ENCODE results near the gene ACSL1. TPM values are rescaled to one million over a fixed set of nuclear protein-coding genes. Genes with fewer than 3 reads are reported as not detected.

The ACSL1 gene
- total RNA-seq, 2 experiments from 2014 or later = 17.1 to 17.2 TPM

GRCh38 chr4:184810720-184811119 lies 15.0 kb downstream of the ACSL1 start:
- ATAC-seq = no peak
- no peaks in the 10 kb centered on the region for H3K27me3 Mint-ChIP-seq
- intact Hi-C loops (cut with DNase I, micrococcal nuclease) = no loop called here
- peaks cover 21% of the 10 kb centered on the region for H3K4me1 Mint-ChIP-seq
- no peak for DNase-seq
- CTCF ChIA-PET = interaction anchor here (0.8 kb wide), 1 partner anchor 159 kb away, joined by 3 read pairs; no protein-coding TSS in a partner anchor
- peaks cover 2% of the 10 kb centered on the region for H3K36me3 Mint-ChIP-seq (ENCODE audit: low read depth)
- no peak overlapping the region for H3K27ac Mint-ChIP-seq
- H3K9me3 Mint-ChIP-seq (ENCODE audit: low read depth) = no peaks in the 10 kb centered on the region
- POLR2A ChIA-PET = no interaction called here
- H3K4me3 Mint-ChIP-seq = no peak overlapping the region

GRCh38 chr4:184808713-184809050 lies 17.1 kb downstream of the ACSL1 start:
- peaks cover 14% of the 10 kb centered on the region for H3K4me1 Mint-ChIP-seq
- no peaks in the 10 kb centered on the region for H3K27me3 Mint-ChIP-seq
- no peak overlapping the region for H3K4me3 Mint-ChIP-seq
- ChIA-PET CTCF (no interaction called here), POLR2A (interaction anchor here (0.7 kb wide), 1 partner anchor 8 kb away, joined by 4 read pairs; no protein-coding TSS in a partner anchor)
- H3K9me3 Mint-ChIP-seq (ENCODE audit: low read depth) = no peaks in the 10 kb centered on the region
- intact Hi-C loops (cut with DNase I, micrococcal nuclease) = no loop called here
- ATAC-seq (no peak), DNase-seq (no peak)
- no peak overlapping the region for H3K27ac Mint-ChIP-seq
- peaks cover 2% of the 10 kb centered on the region for H3K36me3 Mint-ChIP-seq (ENCODE audit: low read depth)

- no peaks in the 10 kb centered on the region for H3K27me3 Mint-ChIP-seq
- DNase-seq = no peak
- no peak overlapping the region for H3K4me3 Mint-ChIP-seq
- peaks cover 2% of the 10 kb centered on the region for H3K36me3 Mint-ChIP-seq (ENCODE audit: low read depth)
- peaks cover 14% of the 10 kb centered on the region for H3K4me1 Mint-ChIP-seq
- ATAC-seq = no peak
- H3K27ac Mint-ChIP-seq = no peak overlapping the region
- no peaks in the 10 kb centered on the region for H3K9me3 Mint-ChIP-seq (ENCODE audit: low read depth)
- ChIA-PET POLR2A (interaction anchor here (0.7 kb wide), 1 partner anchor 8 kb away, joined by 4 read pairs; no protein-coding TSS in a partner anchor), CTCF (interaction anchor here (0.6 kb wide), 1 partner anchor 290 kb away, joined by 3 read pairs; no protein-coding TSS in a partner anchor)
- intact Hi-C loops (cut with DNase I, micrococcal nuclease) = no loop called here
Measured at GRCh38 chr4:184807797-184808712, 17.7 kb downstream of the ACSL1 start.

GRCh38 chr4:184807256-184807655 lies 18.5 kb downstream of the ACSL1 start:
- no peak overlapping the region for H3K27ac Mint-ChIP-seq
- CTCF ChIA-PET = no interaction called here
- POLR2A ChIA-PET = no interaction called here
- no peak overlapping the region for H3K4me3 Mint-ChIP-seq
- H3K9me3 Mint-ChIP-seq (ENCODE audit: low read depth) = no peaks in the 10 kb centered on the region
- intact Hi-C loops (cut with DNase I, micrococcal nuclease) = no loop called here
- H3K4me1 Mint-ChIP-seq = peaks cover 14% of the 10 kb centered on the region
- DNase-seq (no peak), ATAC-seq (no peak)
- no peaks in the 10 kb centered on the region for H3K27me3 Mint-ChIP-seq
- H3K36me3 Mint-ChIP-seq (ENCODE audit: low read depth) = peaks cover 2% of the 10 kb centered on the region

GRCh38 chr4:184806711-184807110 lies 19.1 kb downstream of the ACSL1 start:
- ChIA-PET CTCF (interaction anchor here (0.5 kb wide), 1 partner anchor 23 kb away, joined by 3 read pairs; no protein-coding TSS in a partner anchor), POLR2A (no interaction called here)
- Mint-ChIP-seq H3K27me3 (no peaks in the 10 kb centered on the region), H3K4me3 (no peak overlapping the region), H3K9me3 (ENCODE audit: low read depth) (no peaks in the 10 kb centered on the region), H3K36me3 (ENCODE audit: low read depth) (peaks cover 2% of the 10 kb centered on the region), H3K4me1 (peaks cover 14% of the 10 kb centered on the region), H3K27ac (no peak overlapping the region)
- ATAC-seq (no peak), DNase-seq (no peak)
- intact Hi-C loops (cut with DNase I, micrococcal nuclease) = no loop called here

GRCh38 chr4:184806229-184806550 lies 19.6 kb downstream of the ACSL1 start:
- Mint-ChIP-seq H3K27me3 (no peaks in the 10 kb centered on the region), H3K9me3 (ENCODE audit: low read depth) (no peaks in the 10 kb centered on the region), H3K4me3 (no peak overlapping the region), H3K4me1 (peaks cover 11% of the 10 kb centered on the region), H3K27ac (no peak overlapping the region), H3K36me3 (ENCODE audit: low read depth) (peaks cover under 1% of the 10 kb centered on the region)
- intact Hi-C loops (cut with DNase I, micrococcal nuclease) = no loop called here
- POLR2A ChIA-PET = no interaction called here
- CTCF ChIA-PET = interaction anchor here (0.5 to 0.6 kb wide), 2 partner anchors 24 to 584 kb away, joined by 3 read pairs; no protein-coding TSS in a partner anchor
- DNase-seq = no peak
- ATAC-seq = no peak

GRCh38 chr4:184805462-184806228 lies 20.1 kb downstream of the ACSL1 start:
- no peaks in the 10 kb centered on the region for H3K27me3 Mint-ChIP-seq
- POLR2A ChIA-PET = no interaction called here
- intact Hi-C loops (cut with DNase I, micrococcal nuclease) = no loop called here
- no peak overlapping the region for H3K27ac Mint-ChIP-seq
- ATAC-seq = no peak
- DNase-seq = no peak
- CTCF ChIA-PET = interaction anchor here (0.6 kb wide), 1 partner anchor 584 kb away, joined by 3 read pairs; no protein-coding TSS in a partner anchor
- H3K4me3 Mint-ChIP-seq = no peak overlapping the region
- H3K4me1 Mint-ChIP-seq = peaks cover 10% of the 10 kb centered on the region
- H3K36me3 Mint-ChIP-seq (ENCODE audit: low read depth) = no peaks in the 10 kb centered on the region
- H3K9me3 Mint-ChIP-seq (ENCODE audit: low read depth) = no peaks in the 10 kb centered on the region

GRCh38 chr4:184804621-184805020 lies 21.1 kb downstream of the ACSL1 start:
- no peaks in the 10 kb centered on the region for H3K9me3 Mint-ChIP-seq (ENCODE audit: low read depth)
- DNase-seq = no peak
- POLR2A ChIA-PET = no interaction called here
- intact Hi-C loops (cut with DNase I, micrococcal nuclease) = no loop called here
- peaks cover 10% of the 10 kb centered on the region for H3K4me1 Mint-ChIP-seq
- no peaks in the 10 kb centered on the region for H3K27me3 Mint-ChIP-seq
- no peak overlapping the region for H3K4me3 Mint-ChIP-seq
- CTCF ChIA-PET = interaction anchor here (0.7 kb wide), 1 partner anchor 378 kb away, joined by 3 read pairs; no protein-coding TSS in a partner anchor
- no peak overlapping the region for H3K27ac Mint-ChIP-seq
- no peaks in the 10 kb centered on the region for H3K36me3 Mint-ChIP-seq (ENCODE audit: low read depth)
- no peak for ATAC-seq

GRCh38 chr4:184803874-184804273 lies 21.9 kb downstream of the ACSL1 start:
- POLR2A ChIA-PET = no interaction called here
- Mint-ChIP-seq H3K4me3 (no peak overlapping the region), H3K27me3 (no peaks in the 10 kb centered on the region), H3K36me3 (ENCODE audit: low read depth) (no peaks in the 10 kb centered on the region), H3K9me3 (ENCODE audit: low read depth) (no peaks in the 10 kb centered on the region), H3K4me1 (peaks cover 10% of the 10 kb centered on the region), H3K27ac (no peak overlapping the region)
- CTCF ChIA-PET = interaction anchor here (0.6 kb wide), 1 partner anchor 32 kb away, joined by 3 read pairs; no protein-coding TSS in a partner anchor
- intact Hi-C loops (cut with DNase I, micrococcal nuclease) = no loop called here
- DNase-seq = no peak
- ATAC-seq = no peak

- DNase-seq = no peak
- CTCF ChIA-PET = interaction anchor here (0.6 kb wide), 1 partner anchor 31 kb away, joined by 3 read pairs; no protein-coding TSS in a partner anchor
- H3K4me1 Mint-ChIP-seq = peaks cover 9% of the 10 kb centered on the region
- H3K27ac Mint-ChIP-seq = no peak overlapping the region
- no peaks in the 10 kb centered on the region for H3K9me3 Mint-ChIP-seq (ENCODE audit: low read depth)
- no peak overlapping the region for H3K4me3 Mint-ChIP-seq
- POLR2A ChIA-PET = no interaction called here
- intact Hi-C loops (cut with DNase I, micrococcal nuclease) = no loop called here
- no peaks in the 10 kb centered on the region for H3K27me3 Mint-ChIP-seq
- peaks cover 3% of the 10 kb centered on the region for H3K36me3 Mint-ChIP-seq (ENCODE audit: low read depth)
- no peak for ATAC-seq
Measured at GRCh38 chr4:184803133-184803532, 22.6 kb downstream of the ACSL1 start.

- no peak overlapping the region for H3K4me3 Mint-ChIP-seq
- peaks cover 5% of the 10 kb centered on the region for H3K4me1 Mint-ChIP-seq
- H3K36me3 Mint-ChIP-seq (ENCODE audit: low read depth) = peaks cover 5% of the 10 kb centered on the region
- H3K9me3 Mint-ChIP-seq (ENCODE audit: low read depth) = no peaks in the 10 kb centered on the region
- no peak overlapping the region for H3K27ac Mint-ChIP-seq
- POLR2A ChIA-PET = no interaction called here
- H3K27me3 Mint-ChIP-seq = no peaks in the 10 kb centered on the region
- intact Hi-C loops (cut with DNase I, micrococcal nuclease) = no loop called here
- DNase-seq = no peak
- no peak for ATAC-seq
- CTCF ChIA-PET = no interaction called here
Measured at GRCh38 chr4:184802697-184803015, 23.1 kb downstream of the ACSL1 start.

Data from activated CD4-positive, alpha-beta T cell treated with anti-CD3 and anti-CD28 coated beads for 36 hours (primary cell).